ENCODE data around the gene CBY1.
A peak's percentile ranks its signal among the peaks of the same experiment; 100 is the strongest.

DNA sequence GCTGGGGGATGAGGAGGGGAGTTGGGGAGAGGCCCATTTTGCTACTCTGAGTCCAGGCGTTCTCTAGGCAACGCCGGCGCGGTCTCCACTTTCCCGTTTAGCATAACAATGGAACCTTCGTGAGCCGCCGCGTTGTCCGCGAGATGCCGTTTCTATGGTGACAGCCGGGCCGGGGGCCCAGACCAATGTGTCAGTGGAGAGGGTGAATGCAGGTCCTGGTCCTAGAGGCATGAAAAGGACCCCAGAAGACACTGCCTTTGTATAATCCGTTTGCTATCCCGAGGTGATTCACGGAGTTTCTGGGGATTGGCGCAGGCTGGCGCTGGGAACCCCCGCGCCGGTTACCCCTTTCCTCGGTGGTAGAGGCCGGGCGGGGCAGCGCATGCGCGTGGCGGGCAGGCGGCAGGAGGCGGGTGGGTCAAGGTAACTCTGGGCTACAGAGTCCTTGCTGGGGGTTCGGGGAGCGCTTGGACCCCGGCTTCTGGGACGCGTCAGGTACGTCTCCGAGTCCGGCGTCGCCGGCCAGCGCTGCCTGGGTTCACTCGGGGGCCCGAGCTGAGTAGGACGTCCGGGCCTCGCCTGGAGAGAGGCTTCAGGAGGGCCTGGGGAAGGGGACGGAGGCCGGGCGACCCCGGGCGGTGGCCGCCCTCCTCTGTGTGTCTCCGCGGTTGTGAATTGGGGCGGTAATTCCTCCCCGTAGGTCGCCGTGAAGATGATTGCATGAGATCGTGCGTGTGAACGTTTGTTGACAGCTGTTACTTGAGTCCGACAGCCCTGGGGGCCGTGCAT, at the start of gene CBY1, which contains the start of gene FAM227A:
- TF ChIP-seq POLR2A (IDR thresholded peaks at IDR 0.05; ENCODE audit: low read length) = peak; percentile 77
- TF ChIP-seq GATA1 (IDR thresholded peaks at IDR 0.05; ENCODE audit: low read depth, low read length) = no peak

Data from erythroblast (primary cell).